ENCODE measurements around the gene GOLGA6A. TPM values are rescaled to one million over a fixed set of nuclear protein-coding genes. Genes with fewer than 3 reads are reported as not detected.
"Not testable (repeated sequence)": the region's sequence is repeated elsewhere in the genome, so short reads cannot be mapped to it uniquely, and the experiment has no call there.

Gene GOLGA6A
- total RNA-seq, 2 donors from 2014 or later: not detected

- H3K4me1 ChIP-seq: no peaks in the 10 kb centered on the region
- H3K27me3 ChIP-seq: no peaks in the 10 kb centered on the region
- no peaks in the 10 kb centered on the region for H3K9me3 ChIP-seq
- H3K36me3 ChIP-seq: no peaks in the 10 kb centered on the region
- no peak overlapping the region for H3K27ac ChIP-seq
- DNase-seq (ENCODE audit: low spot score): no peak
- H3K4me3 ChIP-seq: no peak overlapping the region
- TF ChIP-seq, protein P1, sequence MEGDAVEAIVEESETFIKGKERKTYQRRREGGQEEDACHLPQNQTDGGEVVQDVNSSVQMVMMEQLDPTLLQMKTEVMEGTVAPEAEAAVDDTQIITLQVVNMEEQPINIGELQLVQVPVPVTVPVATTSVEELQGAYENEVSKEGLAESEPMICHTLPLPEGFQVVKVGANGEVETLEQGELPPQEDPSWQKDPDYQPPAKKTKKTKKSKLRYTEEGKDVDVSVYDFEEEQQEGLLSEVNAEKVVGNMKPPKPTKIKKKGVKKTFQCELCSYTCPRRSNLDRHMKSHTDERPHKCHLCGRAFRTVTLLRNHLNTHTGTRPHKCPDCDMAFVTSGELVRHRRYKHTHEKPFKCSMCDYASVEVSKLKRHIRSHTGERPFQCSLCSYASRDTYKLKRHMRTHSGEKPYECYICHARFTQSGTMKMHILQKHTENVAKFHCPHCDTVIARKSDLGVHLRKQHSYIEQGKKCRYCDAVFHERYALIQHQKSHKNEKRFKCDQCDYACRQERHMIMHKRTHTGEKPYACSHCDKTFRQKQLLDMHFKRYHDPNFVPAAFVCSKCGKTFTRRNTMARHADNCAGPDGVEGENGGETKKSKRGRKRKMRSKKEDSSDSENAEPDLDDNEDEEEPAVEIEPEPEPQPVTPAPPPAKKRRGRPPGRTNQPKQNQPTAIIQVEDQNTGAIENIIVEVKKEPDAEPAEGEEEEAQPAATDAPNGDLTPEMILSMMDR (IDR thresholded peaks at IDR 0.05): no peak
These were observed 20.1 kb downstream of the GOLGA6A start for GRCh38 chr15:74062236-74062635.

DNA sequence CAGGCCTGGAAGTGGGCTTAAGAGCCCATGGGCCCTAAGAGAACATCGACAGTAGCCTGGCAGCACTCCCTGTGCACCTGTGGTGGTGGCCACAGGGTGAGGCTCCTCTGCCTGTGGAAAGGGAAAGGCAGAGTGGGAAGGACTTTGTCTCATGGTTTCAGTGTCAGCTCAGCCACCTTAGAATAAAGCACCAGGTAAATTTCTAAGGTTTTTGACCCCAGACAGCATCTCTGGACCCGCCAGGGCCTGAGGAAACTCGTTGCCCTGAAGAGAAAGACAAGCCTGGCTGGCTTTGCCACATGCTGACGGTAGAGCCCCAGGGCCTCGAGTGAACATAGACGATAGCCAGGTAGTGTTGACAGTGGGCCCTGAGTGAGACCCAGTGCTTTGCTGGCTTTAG is 22.1 kb downstream of the GOLGA6A start:
- H3K36me3 ChIP-seq: no peaks in the 10 kb centered on the region

DNA sequence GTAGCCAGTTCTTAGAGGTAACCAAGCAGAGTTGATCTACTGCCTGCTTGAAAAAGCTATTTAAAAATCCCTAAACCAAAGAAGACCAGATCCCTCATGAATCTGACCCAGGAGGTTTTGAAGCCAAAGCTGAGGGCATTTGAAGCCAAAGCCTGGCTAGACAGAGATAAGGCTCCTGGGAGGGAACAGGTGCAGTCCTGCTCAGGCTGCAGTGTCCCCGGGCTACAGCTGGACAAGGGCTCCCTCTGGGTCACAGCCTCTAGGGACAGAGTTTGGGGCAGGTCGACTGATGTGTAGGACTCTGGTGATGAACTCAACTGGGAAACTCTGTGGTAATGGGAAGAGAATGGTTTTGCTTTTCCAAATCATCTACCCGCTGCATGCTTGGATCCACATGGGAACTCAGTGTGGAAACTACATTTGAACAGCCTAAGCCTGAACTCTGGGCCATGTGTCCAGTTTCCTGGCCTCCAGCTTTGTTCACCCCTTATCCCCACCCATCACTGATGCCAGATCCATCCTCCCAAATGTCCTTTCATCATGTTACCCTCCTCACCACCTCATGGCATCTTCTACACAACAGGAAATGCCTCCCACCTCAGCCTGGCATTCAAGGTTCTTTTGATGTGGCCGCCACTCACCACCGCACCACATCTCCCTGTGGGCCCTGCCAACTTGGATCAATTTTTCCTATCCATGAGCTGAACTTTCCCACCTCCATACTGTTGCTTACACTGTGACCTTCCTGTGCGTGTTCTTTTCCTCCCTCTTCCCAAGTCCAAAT is 23.1 kb downstream of the GOLGA6A start:
- not testable (repeated sequence) for DNase-seq (ENCODE audit: low spot score); H3K36me3 ChIP-seq; H3K9me3 ChIP-seq

More for the DNA sequence above, 22.1 kb downstream of the GOLGA6A start:
- Histone ChIP-seq H3K27me3 (no peaks in the 10 kb centered on the region), H3K9me3 (no peaks in the 10 kb centered on the region), H3K4me1 (no peaks in the 10 kb centered on the region), H3K27ac (no peak overlapping the region), H3K4me3 (no peak overlapping the region)
- DNase-seq (ENCODE audit: low spot score): no peak
- TF ChIP-seq, protein P1 (IDR thresholded peaks at IDR 0.05): no peak

DNA sequence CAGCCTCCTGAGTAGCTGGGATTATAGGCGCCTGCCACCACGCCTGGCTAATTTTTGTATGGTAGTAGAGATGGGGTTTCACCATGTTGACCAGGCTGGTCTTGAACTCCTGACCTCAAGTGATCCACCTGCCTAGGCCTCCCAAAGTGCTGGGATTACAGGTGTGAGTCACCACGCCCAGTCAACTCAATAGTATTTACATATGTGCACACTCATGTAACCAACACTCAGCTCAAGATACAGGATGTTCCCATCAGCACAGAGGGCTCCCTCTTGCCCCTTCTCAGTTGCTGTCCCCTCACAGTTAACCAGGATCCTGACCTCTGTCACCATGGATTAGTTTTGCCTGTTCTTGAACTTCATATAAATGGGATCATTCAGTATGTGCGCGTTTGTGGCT is 26.0 kb downstream of the GOLGA6A start:
- H3K27me3 ChIP-seq; H3K27ac ChIP-seq; H3K9me3 ChIP-seq; H3K36me3 ChIP-seq; H3K4me3 ChIP-seq; DNase-seq (ENCODE audit: low spot score): not testable (repeated sequence)
- H3K4me1 ChIP-seq: peaks cover 0 to 25% of the 10 kb centered on the region in 2 donors

More for the DNA sequence above, 23.1 kb downstream of the GOLGA6A start:
- H3K4me1 ChIP-seq, H3K4me3 ChIP-seq, H3K27ac ChIP-seq, H3K27me3 ChIP-seq: not testable (repeated sequence)

DNA sequence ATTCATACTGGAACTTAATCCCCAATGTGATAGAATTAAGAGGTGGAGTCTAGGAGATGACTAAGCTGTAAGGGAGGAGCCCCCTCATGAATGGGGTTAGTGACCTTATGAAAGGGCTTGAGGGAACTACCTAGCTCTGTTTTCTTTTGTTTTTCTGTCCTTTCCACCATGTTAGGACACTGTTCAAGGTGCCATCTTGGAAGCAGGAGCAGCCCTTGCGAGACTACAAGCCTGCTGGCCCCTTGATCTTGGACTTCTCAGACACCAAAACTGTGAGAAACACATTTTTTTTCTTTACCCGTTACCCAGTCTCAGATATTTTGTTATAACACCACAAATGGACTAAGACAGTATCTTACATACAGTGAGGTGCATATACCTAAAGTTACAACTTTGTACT is 26.5 kb downstream of the GOLGA6A start:
- H3K27ac ChIP-seq: no peak overlapping the region
- H3K4me1 ChIP-seq: peaks cover 0 to 27% of the 10 kb centered on the region in 2 donors
- H3K36me3 ChIP-seq: no peaks in the 10 kb centered on the region
- DNase-seq (ENCODE audit: low spot score): no peak
- no peaks in the 10 kb centered on the region for H3K9me3 ChIP-seq
- H3K27me3 ChIP-seq: no peaks in the 10 kb centered on the region
- H3K4me3 ChIP-seq: no peak overlapping the region
- TF ChIP-seq, protein P1 (IDR thresholded peaks at IDR 0.05): no peak

- Histone ChIP-seq H3K4me3 (no peak overlapping the region), H3K9me3 (no peaks in the 10 kb centered on the region), H3K36me3 (no peaks in the 10 kb centered on the region), H3K27ac (no peak overlapping the region), H3K27me3 (no peaks in the 10 kb centered on the region), H3K4me1 (peaks cover 0 to 34% of the 10 kb centered on the region in 2 donors)
- peak; percentile 79 for DNase-seq (ENCODE audit: low spot score)
- TF ChIP-seq, protein P1 (IDR thresholded peaks at IDR 0.05): peak; percentile 66 to 89
These were observed 28.3 kb downstream of the GOLGA6A start for GRCh38 chr15:74053941-74054529.
